Neural progenitor cell (in vitro differentiated cells): ENCODE data around the gene CRISPLD2.

ENCODE experiments used
- EZH2 ChIP-seq: fragments of 200-600 bp; sonication (generic); IDR thresholded peaks from 2 replicates; pipeline ENCODE4 v1.6.1; 2017; ENCODE audit warnings: antibody characterized with exemption, mild to moderate bottlenecking, moderate library complexity
- EZH2phosphoT487 ChIP-seq: fragments of 200-600 bp; sonication (generic); IDR thresholded peaks from 2 replicates; pipeline ENCODE4 v1.6.1; 2017; ENCODE audit warnings: antibody characterized with exemption
- TF ChIP-seq, protein P1 (sequence below): fragments of 200-600 bp; sonication (generic); IDR thresholded peaks from 2 replicates; pipeline ENCODE4 v1.5.1; 2017; ENCODE audit warnings: antibody characterized with exemption, mild to moderate bottlenecking

DNA sequence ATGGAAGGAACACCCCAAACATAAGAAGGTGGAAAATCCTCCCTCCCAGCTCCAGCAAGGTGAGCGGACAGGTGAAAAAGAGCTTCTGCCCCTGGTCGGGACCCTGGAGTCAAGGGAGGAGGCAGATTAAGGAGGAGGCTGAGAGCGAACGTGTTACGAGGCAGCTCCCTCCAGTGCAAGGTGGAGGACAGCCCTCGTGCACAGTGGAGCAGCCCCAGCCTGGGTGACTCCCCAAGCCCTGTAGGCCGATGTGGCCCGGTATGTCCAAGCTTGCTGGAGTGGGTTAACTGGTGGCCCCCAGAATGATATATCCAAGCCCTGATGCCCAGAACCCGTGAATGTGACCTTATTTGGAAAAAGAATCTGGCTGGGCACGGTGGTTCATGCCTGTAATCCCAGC is 15.5 kb upstream of the CRISPLD2 start:
- TF ChIP-seq, protein P1, sequence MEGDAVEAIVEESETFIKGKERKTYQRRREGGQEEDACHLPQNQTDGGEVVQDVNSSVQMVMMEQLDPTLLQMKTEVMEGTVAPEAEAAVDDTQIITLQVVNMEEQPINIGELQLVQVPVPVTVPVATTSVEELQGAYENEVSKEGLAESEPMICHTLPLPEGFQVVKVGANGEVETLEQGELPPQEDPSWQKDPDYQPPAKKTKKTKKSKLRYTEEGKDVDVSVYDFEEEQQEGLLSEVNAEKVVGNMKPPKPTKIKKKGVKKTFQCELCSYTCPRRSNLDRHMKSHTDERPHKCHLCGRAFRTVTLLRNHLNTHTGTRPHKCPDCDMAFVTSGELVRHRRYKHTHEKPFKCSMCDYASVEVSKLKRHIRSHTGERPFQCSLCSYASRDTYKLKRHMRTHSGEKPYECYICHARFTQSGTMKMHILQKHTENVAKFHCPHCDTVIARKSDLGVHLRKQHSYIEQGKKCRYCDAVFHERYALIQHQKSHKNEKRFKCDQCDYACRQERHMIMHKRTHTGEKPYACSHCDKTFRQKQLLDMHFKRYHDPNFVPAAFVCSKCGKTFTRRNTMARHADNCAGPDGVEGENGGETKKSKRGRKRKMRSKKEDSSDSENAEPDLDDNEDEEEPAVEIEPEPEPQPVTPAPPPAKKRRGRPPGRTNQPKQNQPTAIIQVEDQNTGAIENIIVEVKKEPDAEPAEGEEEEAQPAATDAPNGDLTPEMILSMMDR, result no peak
- TF ChIP-seq EZH2phosphoT487, result no peak
- TF ChIP-seq EZH2, result no peak
